ENCODE measurements around the gene ARHGDIG. TPM values are rescaled to one million over a fixed set of nuclear protein-coding genes. Genes with fewer than 3 reads are reported as not detected.

Gene ARHGDIG
- total and polyA plus RNA-seq, 4 donors: 0.08 TPM; not detected in 3

GRCh38 chr16:296276-296675 is 15.9 kb downstream of the ARHGDIG start:
- no peaks in the 10 kb centered on the region for H3K27me3 ChIP-seq (ENCODE audit: control insufficient read depth in 4 of 4, insufficient read depth in 4 of 4, low read length in 3 of 4)
- H3K27ac ChIP-seq (ENCODE audit: low read depth in 1 of 2, low read length in 2 of 2): no peak overlapping the region
- peaks cover 0 to 25% (median 3%) of the 10 kb centered on the region in 4 donors for H3K36me3 ChIP-seq (ENCODE audit: control insufficient read depth in 4 of 4, insufficient read depth in 3 of 4, low read depth in 1 of 4, low read length in 3 of 4)
- TF ChIP-seq RAD21 (IDR thresholded peaks at IDR 0.05) (no peak), RXRA (IDR thresholded peaks at IDR 0.05) (no peak), EGR1 (IDR thresholded peaks at IDR 0.05; ENCODE audit: low read depth in 2 of 2) (no peak), FOXA1 (IDR thresholded peaks at IDR 0.05) (no peak), TAF1 (conservative IDR thresholded peaks at IDR 0.05) (no peak), SP1 (IDR thresholded peaks at IDR 0.05) (no peak), CTCF (IDR thresholded peaks at IDR 0.05; ENCODE audit: low read depth, low read length, missing input control) (no peak), HNF4G (IDR thresholded peaks at IDR 0.05) (no peak), YY1 (IDR thresholded peaks at IDR 0.05) (no peak), HNF4A (conservative IDR thresholded peaks at IDR 0.05) (no peak), JUND (IDR thresholded peaks at IDR 0.05) (no peak), MAX (IDR thresholded peaks at IDR 0.05) (no peak), NR2F2 (IDR thresholded peaks at IDR 0.05) (no peak), REST (IDR thresholded peaks at IDR 0.05) (no peak), ZBTB33 (IDR thresholded peaks at IDR 0.05) (no peak), FOXA2 (IDR thresholded peaks at IDR 0.05) (no peak), ATF3 (IDR thresholded peaks at IDR 0.05) (no peak)
- no peaks in the 10 kb centered on the region for H3K4me1 ChIP-seq (ENCODE audit: control insufficient read depth in 4 of 4, insufficient read depth in 4 of 4, low read length in 3 of 4)
- H3K4me3 ChIP-seq (ENCODE audit: low read depth in 1 of 3, low read length in 3 of 3): no peak overlapping the region
- no peak overlapping the region for H3K9ac ChIP-seq (ENCODE audit: low read depth in 1 of 2, low read length in 2 of 2)
- no peaks in the 10 kb centered on the region for H3K9me3 ChIP-seq (ENCODE audit: control insufficient read depth in 4 of 4, low read length in 3 of 4)
- 95% methylated on average over 14 of the region's 14 CpGs for WGBS
- DNase-seq (ENCODE audit: low spot score): no peak

Data from liver (tissue), 9 donors.